GM21576 (cell line): ENCODE data around the gene FAHD1.

Experiments
- ATAC-seq: cut with Tn5 transposase; IDR thresholded peaks from one replicate; pipeline ENCODE4 v1.9.1; 2021; ENCODE audit warnings: mild to moderate bottlenecking, moderate library complexity; ENCODE audit not compliant: unreplicated experiment

Gene FAHD1

GRCh38 chr16:1816396-1817275 lies 10.4 kb upstream of the FAHD1 start:
- no peak for ATAC-seq

GRCh38 chr16:1817276-1817589 lies 9.8 kb upstream of the FAHD1 start:
- no peak for ATAC-seq

- no peak for ATAC-seq
Measured at GRCh38 chr16:1817716-1818115, 9.3 kb upstream of the FAHD1 start.

- ATAC-seq, result no peak
Measured at GRCh38 chr16:1818204-1818872, 8.7 kb upstream of the FAHD1 start.

GRCh38 chr16:1818873-1819525 lies 8.0 kb upstream of the FAHD1 start:
- ATAC-seq, result no peak

- ATAC-seq, result no peak
Measured at GRCh38 chr16:1819611-1820010, 7.4 kb upstream of the FAHD1 start.

- ATAC-seq, result no peak
Measured at GRCh38 chr16:1820096-1820945, 6.7 kb upstream of the FAHD1 start.

- no peak for ATAC-seq
Measured at GRCh38 chr16:1820946-1821290, 6.1 kb upstream of the FAHD1 start.

- ATAC-seq, result no peak
Measured at GRCh38 chr16:1821861-1822611, 5.0 kb upstream of the FAHD1 start.

GRCh38 chr16:1822801-1823200 lies 4.2 kb upstream of the FAHD1 start:
- ATAC-seq, result no peak

GRCh38 chr16:1823821-1824220 lies 3.2 kb upstream of the FAHD1 start:
- ATAC-seq, result no peak

- ATAC-seq, result no peak
Measured at GRCh38 chr16:1825381-1825863, 1.6 kb upstream of the FAHD1 start.

GRCh38 chr16:1825864-1826690 lies 929 bp upstream of the FAHD1 start:
- peak; percentile 47 for ATAC-seq

GRCh38 chr16:1828645-1829410 lies 1.8 kb downstream of the FAHD1 start:
- no peak for ATAC-seq

GRCh38 chr16:1830213-1830612 lies 3.2 kb downstream of the FAHD1 start:
- no peak for ATAC-seq

- no peak for ATAC-seq
Measured at GRCh38 chr16:1831186-1832075, 4.4 kb downstream of the FAHD1 start.

- ATAC-seq, result no peak
Measured at GRCh38 chr16:1832838-1833454, 5.9 kb downstream of the FAHD1 start.
